ENCODE results near the gene RAB3IL1. TPM values are rescaled to one million over a fixed set of nuclear protein-coding genes. Genes with fewer than 3 reads are reported as not detected.
A peak's percentile ranks its signal among the peaks of the same experiment; 100 is the strongest.

Gene RAB3IL1
- total RNA-seq, 2 experiments from 2014 or later: not detected

GRCh38 chr11:61897387-61898246 is 19.7 kb downstream of the RAB3IL1 start:
- Mint-ChIP-seq H3K4me3 (no peak overlapping the region), H3K27me3 (no peaks in the 10 kb centered on the region), H3K27ac (no peak overlapping the region), H3K36me3 (ENCODE audit: low read depth) (no peaks in the 10 kb centered on the region), H3K4me1 (ENCODE audit: low read depth) (peaks cover 6% of the 10 kb centered on the region), H3K9me3 (no peaks in the 10 kb centered on the region)
- TF ChIP-seq CTCF (IDR thresholded peaks at IDR 0.05): peak; percentile 88
- POLR2A ChIA-PET: no interaction called here
- peak; percentile 57 for ATAC-seq
- intact Hi-C loops (cut with micrococcal nuclease): loop anchor here (2.0 to 5.0 kb wide), 3 partner anchors 50 to 210 kb away; no protein-coding TSS in a partner anchor
- DNase-seq: peak; percentile 84
- CTCF ChIA-PET: interaction anchor here (0.6 to 11.7 kb wide), 38 partner anchors 10 to 221 kb away, joined by 3 to 352 read pairs (median 6); partner anchors contain the start of genes BEST1 and FEN1

- Mint-ChIP-seq H3K27ac (no peak overlapping the region), H3K36me3 (ENCODE audit: low read depth) (no peaks in the 10 kb centered on the region), H3K4me1 (ENCODE audit: low read depth) (peaks cover 6% of the 10 kb centered on the region), H3K4me3 (no peak overlapping the region), H3K27me3 (no peaks in the 10 kb centered on the region), H3K9me3 (no peaks in the 10 kb centered on the region)
- ChIA-PET CTCF (interaction anchor here (1.1 to 11.7 kb wide), 16 partner anchors 10 to 212 kb away, joined by 3 to 352 read pairs (median 23); partner anchors contain the start of genes BEST1 and FEN1), POLR2A (interaction anchor here (0.7 kb wide), 1 partner anchor 93 kb away, joined by 3 read pairs; no protein-coding TSS in a partner anchor)
- intact Hi-C loops (cut with micrococcal nuclease): loop anchor here (5.0 kb wide), 2 partner anchors 50 to 210 kb away; no protein-coding TSS in a partner anchor
- TF ChIP-seq CTCF (IDR thresholded peaks at IDR 0.05): no peak
- no peak for ATAC-seq
- DNase-seq: no peak
Measured at GRCh38 chr11:61896665-61897386, 20.5 kb downstream of the RAB3IL1 start.

GRCh38 chr11:61895718-61896059 is 21.7 kb downstream of the RAB3IL1 start:
- intact Hi-C loops (cut with micrococcal nuclease): loop anchor here (5.0 kb wide), 2 partner anchors 52 to 212 kb away; no protein-coding TSS in a partner anchor
- CTCF ChIA-PET: interaction anchor here (4.3 to 11.7 kb wide), 4 partner anchors 54 to 213 kb away, joined by 32 to 352 read pairs (median 188); partner anchors contain the start of gene BEST1
- POLR2A ChIA-PET: interaction anchor here (0.7 to 1.0 kb wide), 2 partner anchors 92 to 104 kb away, joined by 3 read pairs; no protein-coding TSS in a partner anchor
- Mint-ChIP-seq H3K4me1 (ENCODE audit: low read depth) (peaks cover 8% of the 10 kb centered on the region), H3K9me3 (no peaks in the 10 kb centered on the region), H3K27ac (no peak overlapping the region), H3K36me3 (ENCODE audit: low read depth) (no peaks in the 10 kb centered on the region), H3K4me3 (no peak overlapping the region), H3K27me3 (no peaks in the 10 kb centered on the region)
- ATAC-seq (no peak), DNase-seq (no peak)
- no peak for TF ChIP-seq CTCF (IDR thresholded peaks at IDR 0.05)

GRCh38 chr11:61895046-61895717 is 22.2 kb downstream of the RAB3IL1 start:
- Mint-ChIP-seq H3K4me3 (no peak overlapping the region), H3K9me3 (no peaks in the 10 kb centered on the region), H3K36me3 (ENCODE audit: low read depth) (no peaks in the 10 kb centered on the region), H3K27me3 (no peaks in the 10 kb centered on the region), H3K27ac (no peak overlapping the region), H3K4me1 (ENCODE audit: low read depth) (peaks cover 8% of the 10 kb centered on the region)
- CTCF ChIA-PET: interaction anchor here (7.1 to 11.7 kb wide), 3 partner anchors 54 to 214 kb away, joined by 162 to 352 read pairs (median 215); partner anchors contain the start of gene BEST1
- TF ChIP-seq CTCF (IDR thresholded peaks at IDR 0.05): no peak
- intact Hi-C loops (cut with micrococcal nuclease): loop anchor here (5.0 kb wide), 2 partner anchors 52 to 212 kb away; no protein-coding TSS in a partner anchor
- DNase-seq: no peak
- no peak for ATAC-seq
- POLR2A ChIA-PET: interaction anchor here (1.0 kb wide), 1 partner anchor 103 kb away, joined by 3 read pairs; no protein-coding TSS in a partner anchor
